CD14-positive monocyte (primary cell): ENCODE measurements around the gene GDF10. TPM values are rescaled to one million over a fixed set of nuclear protein-coding genes. Genes with fewer than 3 reads are reported as not detected.
A peak's percentile ranks its signal among the peaks of the same experiment; 100 is the strongest.

Experiments
- DNase-seq, 3 donors: peaks; one replicate each; pipeline ENCODE4 v3.0.0-alpha.2; 2011 to 2022
- H2AFZ ChIP-seq: 2 replicates; pipeline ENCODE4 v1.6.0; 2012; ENCODE audit warnings: mild to moderate bottlenecking, low read depth, low read length, inconsistent platforms; ENCODE audit not compliant: insufficient read depth, poor library complexity, severe bottlenecking
- H3K27ac ChIP-seq, 2 donors: 1 replicate in 1 of 2; 2 replicates in 1 of 2; pipeline ENCODE4 v1.5.1; 2012 to 2013; ENCODE audit warnings: low read length in 2 of 2, control low read depth in 1 of 2, inconsistent platforms in 1 of 2, low read depth in 1 of 2, mild to moderate bottlenecking in 1 of 2
- H3K27me3 ChIP-seq, 2 donors: one replicate each; pipeline versions ENCODE4 v1.6.0 to v1.6.1; 2011 to 2013; ENCODE audit warnings: low read length in 2 of 2; ENCODE audit not compliant: control insufficient read depth in 2 of 2, insufficient read depth in 2 of 2
- H3K36me3 ChIP-seq, 2 donors: replicated peaks in 1 of 2; 1 replicate in 1 of 2; 2 replicates in 1 of 2; pipeline versions ENCODE4 v1.5.1 to v1.6.1; 2012 to 2013; ENCODE audit warnings: low read length in 2 of 2, control low read depth in 1 of 2, inconsistent platforms in 1 of 2, mild to moderate bottlenecking in 1 of 2; ENCODE audit not compliant: insufficient read depth in 2 of 2, control insufficient read depth in 1 of 2
- H3K4me1 ChIP-seq, 2 donors: 1 replicate in 1 of 2; 2 replicates in 1 of 2; pipeline versions ENCODE4 v1.5.1 to v1.6.1; 2012 to 2013; ENCODE audit warnings: low read length in 2 of 2, control low read depth in 1 of 2, inconsistent platforms in 1 of 2, mild to moderate bottlenecking in 1 of 2, moderate library complexity in 1 of 2; ENCODE audit not compliant: insufficient read depth in 2 of 2, control insufficient read depth in 1 of 2
- H3K4me2 ChIP-seq: replicated peaks from 2 replicates; pipeline ENCODE3; 2012; ENCODE audit warnings: low read length, moderate library complexity, mild to moderate bottlenecking; ENCODE audit not compliant: poor library complexity, severe bottlenecking; ENCODE audit errors: extremely low read depth
- H3K4me3 ChIP-seq, 3 experiments: fragments of 200-600 bp in 1 of 3; sonication (generic) in 1 of 3; replicated peaks in 1 of 3; 1 replicate in 2 of 3; 2 replicates in 1 of 3; pipeline ENCODE4 v1.5.1; 2011 to 2013; ENCODE audit warnings: low read length in 3 of 3, mild to moderate bottlenecking in 3 of 3, control low read depth in 2 of 3, low read depth in 2 of 3, inconsistent platforms in 1 of 3, moderate library complexity in 1 of 3
- H3K79me2 ChIP-seq: 2 replicates; pipeline ENCODE4 v1.6.0; 2012; ENCODE audit warnings: mild to moderate bottlenecking, control low read depth, inconsistent platforms, low read length, moderate library complexity; ENCODE audit not compliant: insufficient read depth
- H3K9ac ChIP-seq: 2 replicates; pipeline ENCODE4 v1.6.0; 2017; ENCODE audit warnings: low read length, mild to moderate bottlenecking; ENCODE audit not compliant: insufficient read depth, poor library complexity, severe bottlenecking
- H3K9me3 ChIP-seq, 2 donors: replicated peaks in 1 of 2; 1 replicate in 1 of 2; 2 replicates in 1 of 2; pipeline versions ENCODE4 v1.5.1 to v1.6.1; 2012 to 2013; ENCODE audit warnings: low read length in 2 of 2, control low read depth in 1 of 2; ENCODE audit not compliant: control insufficient read depth in 1 of 2, insufficient read depth in 1 of 2
- H4K20me1 ChIP-seq: 2 replicates; pipeline ENCODE4 v1.6.0; 2012; ENCODE audit warnings: mild to moderate bottlenecking, low read length, control low read depth, moderate library complexity; ENCODE audit not compliant: insufficient read depth
- H3K27ac Mint-ChIP-seq, 7 donors: one replicate each; pipeline ENCODE4 v1.8.0; 2020; ENCODE audit warnings: mild to moderate bottlenecking in 7 of 7, mixed read lengths in 7 of 7, moderate library complexity in 6 of 7, inconsistent platforms in 2 of 7
- H3K27me3 Mint-ChIP-seq, 3 donors: one replicate each; pipeline ENCODE4 v1.8.0; 2021 to 2022; ENCODE audit warnings: low read depth in 3 of 3, mild to moderate bottlenecking in 3 of 3, mixed read lengths in 3 of 3, moderate library complexity in 3 of 3, inconsistent platforms in 1 of 3
- H3K36me3 Mint-ChIP-seq, 2 donors: one replicate each; pipeline ENCODE4 v1.8.0; 2020; ENCODE audit warnings: mixed read lengths in 2 of 2, inconsistent platforms in 1 of 2, mild to moderate bottlenecking in 1 of 2
- H3K4me1 Mint-ChIP-seq: one replicate; pipeline ENCODE4 v1.8.0; 2020; ENCODE audit warnings: mild to moderate bottlenecking, mixed read lengths
- H3K4me3 Mint-ChIP-seq, 2 donors: one replicate each; pipeline ENCODE4 v1.8.0; 2020; ENCODE audit warnings: mild to moderate bottlenecking in 2 of 2, mixed read lengths in 2 of 2, moderate library complexity in 1 of 2
- H3K9me3 Mint-ChIP-seq, 7 donors: one replicate each; pipeline ENCODE4 v1.8.0; 2020 to 2022; ENCODE audit warnings: mixed read lengths in 7 of 7, mild to moderate bottlenecking in 6 of 7, moderate library complexity in 6 of 7, inconsistent platforms in 2 of 7
- WGBS: methylation state at CpG from one replicate; pipeline ENCODE4 v1.1.5; 2013; ENCODE audit warnings: missing lambda C conversion rate; ENCODE audit not compliant: insufficient coverage; 5-methylcytosine and 5-hydroxymethylcytosine counted together
- intact Hi-C, 2 donors: fragments of 100-400 bp; cut with micrococcal nuclease; formaldehyde crosslinking; loops; one replicate each; pipeline versions ENCODE4 v1.15.0 to v1.15.1; 2023
- polyA plus RNA-seq, 3 donors: library from polyadenylated mRNA; depleted of rRNA in 1 of 3; unstranded in 2 of 3; stranded (reverse) in 1 of 3; fragments of 300-500 nt in 2 of 3; fragments of >200 nt in 1 of 3; fragmentation: Illumina TruSeq in 2 of 3; gene quantifications; 1 replicate in 2 of 3; 2 replicates in 1 of 3; pipeline ENCODE4 v1.2.3, GENCODE V29; 2012 to 2021
- TF ChIP-seq, protein P1 (sequence below): fragments of 200-600 bp; IDR thresholded peaks from one replicate; pipeline ENCODE4 v1.8.0; 2022; ENCODE audit warnings: antibody characterized with exemption, mild to moderate bottlenecking

GDF10 gene
- polyA plus RNA-seq, 3 donors, result not detected

DNA sequence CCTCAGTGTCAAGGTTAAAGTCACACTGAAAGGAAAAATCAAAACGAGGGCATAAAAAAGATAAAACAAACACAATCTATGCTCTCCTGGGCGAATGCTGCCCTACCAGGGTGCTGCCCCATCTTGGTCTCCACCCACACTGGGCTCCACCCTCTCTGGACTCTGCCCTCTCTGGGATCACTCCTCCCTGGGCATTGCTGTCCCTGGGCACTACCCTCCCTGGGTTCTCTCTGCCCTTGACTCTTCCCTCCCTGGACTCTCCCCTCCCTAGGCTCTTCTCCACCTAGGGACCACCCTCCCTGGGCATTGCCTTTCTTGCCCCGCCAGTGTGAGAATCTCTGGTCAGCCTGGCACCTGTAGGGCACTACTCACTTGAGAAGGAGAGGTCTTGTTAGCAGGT lies 30.8 kb downstream of the GDF10 start:
- TF ChIP-seq, protein P1, sequence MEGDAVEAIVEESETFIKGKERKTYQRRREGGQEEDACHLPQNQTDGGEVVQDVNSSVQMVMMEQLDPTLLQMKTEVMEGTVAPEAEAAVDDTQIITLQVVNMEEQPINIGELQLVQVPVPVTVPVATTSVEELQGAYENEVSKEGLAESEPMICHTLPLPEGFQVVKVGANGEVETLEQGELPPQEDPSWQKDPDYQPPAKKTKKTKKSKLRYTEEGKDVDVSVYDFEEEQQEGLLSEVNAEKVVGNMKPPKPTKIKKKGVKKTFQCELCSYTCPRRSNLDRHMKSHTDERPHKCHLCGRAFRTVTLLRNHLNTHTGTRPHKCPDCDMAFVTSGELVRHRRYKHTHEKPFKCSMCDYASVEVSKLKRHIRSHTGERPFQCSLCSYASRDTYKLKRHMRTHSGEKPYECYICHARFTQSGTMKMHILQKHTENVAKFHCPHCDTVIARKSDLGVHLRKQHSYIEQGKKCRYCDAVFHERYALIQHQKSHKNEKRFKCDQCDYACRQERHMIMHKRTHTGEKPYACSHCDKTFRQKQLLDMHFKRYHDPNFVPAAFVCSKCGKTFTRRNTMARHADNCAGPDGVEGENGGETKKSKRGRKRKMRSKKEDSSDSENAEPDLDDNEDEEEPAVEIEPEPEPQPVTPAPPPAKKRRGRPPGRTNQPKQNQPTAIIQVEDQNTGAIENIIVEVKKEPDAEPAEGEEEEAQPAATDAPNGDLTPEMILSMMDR, result no peak
- no peaks in the 10 kb centered on the region for H3K4me1 Mint-ChIP-seq
- 96% methylated on average over 3 of the region's 3 CpGs for WGBS

DNA sequence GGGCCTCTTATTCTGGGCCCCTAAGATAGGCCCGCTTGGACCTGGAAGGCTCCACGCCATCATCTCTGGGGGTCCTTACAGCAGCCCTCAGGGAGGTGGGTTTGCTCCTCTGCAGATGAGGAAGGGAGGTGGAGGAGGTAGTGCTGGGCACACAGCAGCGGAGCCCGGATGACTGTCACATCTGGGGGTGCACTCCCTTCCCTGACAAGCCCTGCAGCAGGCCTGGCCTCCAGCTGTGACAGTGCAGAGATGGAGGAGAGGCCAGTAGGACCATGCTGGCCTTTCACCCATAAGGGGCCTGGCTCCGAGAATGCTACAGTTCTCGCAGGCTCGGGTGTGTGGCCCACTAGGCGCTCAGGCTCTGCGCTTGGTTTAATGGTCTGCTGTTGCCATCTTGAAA lies 31.5 kb downstream of the GDF10 start:
- no peak for DNase-seq
- Histone ChIP-seq H3K27me3 (no peaks in the 10 kb centered on the region), H3K9ac (no peak overlapping the region), H3K4me3 (no peak overlapping the region), H3K36me3 (no peaks in the 10 kb centered on the region), H3K9me3 (no peaks in the 10 kb centered on the region), H3K4me1 (no peaks in the 10 kb centered on the region), H2AFZ (no peak overlapping the region), H3K4me2 (no peak overlapping the region), H4K20me1 (no peaks in the 10 kb centered on the region), H3K27ac (no peak overlapping the region), H3K79me2 (no peaks in the 10 kb centered on the region)
- TF ChIP-seq, protein P1, result no peak
- H3K27me3 Mint-ChIP-seq, result peaks cover 0 to 3% (median 0%) of the 10 kb centered on the region in 3 donors
- H3K36me3 Mint-ChIP-seq, result no peaks in the 10 kb centered on the region
- no peaks in the 10 kb centered on the region for H3K4me1 Mint-ChIP-seq
- WGBS, result 95% methylated on average over 8 of the region's 9 CpGs
- H3K9me3 Mint-ChIP-seq, result peaks cover 0 to 12% (median 3%) of the 10 kb centered on the region in 7 donors
- H3K4me3 Mint-ChIP-seq, result no peak overlapping the region
- intact Hi-C loops, result no loop called here
- H3K27ac Mint-ChIP-seq, result peak overlapping the region in 1 of 7 donors; percentile 28

More for the DNA sequence above, 30.8 kb downstream of the GDF10 start:
- Histone ChIP-seq H3K27ac (no peak overlapping the region), H3K9ac (no peak overlapping the region), H3K79me2 (no peaks in the 10 kb centered on the region), H3K27me3 (no peaks in the 10 kb centered on the region), H2AFZ (no peak overlapping the region), H3K4me1 (no peaks in the 10 kb centered on the region), H3K9me3 (no peaks in the 10 kb centered on the region), H3K36me3 (no peaks in the 10 kb centered on the region), H3K4me2 (no peak overlapping the region), H4K20me1 (no peaks in the 10 kb centered on the region), H3K4me3 (no peak overlapping the region)
- no peak for DNase-seq
- no peak overlapping the region for H3K27ac Mint-ChIP-seq
- H3K4me3 Mint-ChIP-seq, result no peak overlapping the region
- H3K27me3 Mint-ChIP-seq, result peaks cover 0 to 3% (median 0%) of the 10 kb centered on the region in 3 donors
- H3K36me3 Mint-ChIP-seq, result no peaks in the 10 kb centered on the region
- intact Hi-C loops, result no loop called here
- peaks cover 0 to 12% (median 3%) of the 10 kb centered on the region in 7 donors for H3K9me3 Mint-ChIP-seq
